ENCODE results near the gene DNM2.
A peak's percentile ranks its signal among the peaks of the same experiment; 100 is the strongest.

DNM2 gene

DNA sequence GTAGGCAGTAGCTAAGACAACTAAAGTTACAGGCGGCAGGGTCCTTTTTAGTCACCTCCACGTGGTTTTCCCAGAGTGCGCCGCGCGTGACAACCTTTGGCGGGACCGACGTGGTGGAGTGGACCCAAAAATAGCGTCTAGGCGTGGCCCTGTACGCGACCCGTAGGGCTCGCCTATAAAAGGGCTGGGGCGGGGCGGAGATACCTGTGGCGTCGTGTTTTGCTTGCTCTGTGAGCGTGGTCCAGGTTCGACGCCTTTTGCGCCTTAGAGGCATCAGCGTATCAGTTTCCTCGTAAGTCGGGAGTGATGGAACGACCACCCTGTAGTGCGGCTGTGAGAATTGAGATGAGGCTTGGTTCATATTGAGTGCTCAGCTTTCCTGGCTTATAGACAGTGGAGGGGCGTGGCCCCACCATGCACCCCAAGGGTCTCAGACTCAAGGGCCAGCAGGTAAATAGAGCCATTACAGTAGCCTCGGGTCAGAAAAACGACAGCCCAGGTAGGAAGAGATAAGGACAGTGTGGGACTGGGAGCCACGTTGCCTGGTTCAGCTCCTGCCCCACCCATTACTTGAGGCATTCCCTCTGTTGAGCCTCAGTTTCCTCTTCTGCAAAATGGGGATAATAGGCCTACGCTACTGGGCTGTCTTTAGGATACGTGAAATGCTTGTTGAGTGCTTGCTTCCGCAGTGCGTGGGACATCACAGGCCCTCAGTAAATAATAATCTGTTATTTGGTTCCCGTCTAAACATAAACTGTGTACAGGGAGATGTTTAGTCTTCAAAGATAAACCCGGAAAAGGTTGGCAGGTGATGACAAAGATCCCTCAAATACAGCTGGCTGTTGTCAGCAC lies 118.8 kb downstream of the DNM2 start (continued):
- TF ChIP-seq, protein P1, sequence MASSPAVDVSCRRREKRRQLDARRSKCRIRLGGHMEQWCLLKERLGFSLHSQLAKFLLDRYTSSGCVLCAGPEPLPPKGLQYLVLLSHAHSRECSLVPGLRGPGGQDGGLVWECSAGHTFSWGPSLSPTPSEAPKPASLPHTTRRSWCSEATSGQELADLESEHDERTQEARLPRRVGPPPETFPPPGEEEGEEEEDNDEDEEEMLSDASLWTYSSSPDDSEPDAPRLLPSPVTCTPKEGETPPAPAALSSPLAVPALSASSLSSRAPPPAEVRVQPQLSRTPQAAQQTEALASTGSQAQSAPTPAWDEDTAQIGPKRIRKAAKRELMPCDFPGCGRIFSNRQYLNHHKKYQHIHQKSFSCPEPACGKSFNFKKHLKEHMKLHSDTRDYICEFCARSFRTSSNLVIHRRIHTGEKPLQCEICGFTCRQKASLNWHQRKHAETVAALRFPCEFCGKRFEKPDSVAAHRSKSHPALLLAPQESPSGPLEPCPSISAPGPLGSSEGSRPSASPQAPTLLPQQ (tag by site-specific recombination; IDR thresholded peaks at IDR 0.05), result peak; percentile 92
- TF ChIP-seq ZNF548 (tag by site-specific recombination; IDR thresholded peaks at IDR 0.05) (no peak), ZXDB (tag by site-specific recombination; IDR thresholded peaks at IDR 0.05) (peak; percentile 76), ZBTB1 (tag by site-specific recombination; IDR thresholded peaks at IDR 0.05) (no peak), ZNF561 (tag by site-specific recombination; IDR thresholded peaks at IDR 0.05; ENCODE audit: borderline replicate concordance) (peak; percentile 67; the same call in 1 of the 2 replicates), MZF1 (tag by site-specific recombination; IDR thresholded peaks at IDR 0.05; ENCODE audit: borderline replicate concordance) (no peak; the same call in 1 of the 2 replicates), GLI2 (tag by site-specific recombination; IDR thresholded peaks at IDR 0.05; ENCODE audit: borderline replicate concordance, low read depth) (no peak), ZNF747 (tag by site-specific recombination; IDR thresholded peaks at IDR 0.05) (no peak), SCRT2 (tag by site-specific recombination; IDR thresholded peaks at IDR 0.05) (peak; percentile 98), ZNF530 (tag by site-specific recombination; IDR thresholded peaks at IDR 0.05; ENCODE audit: low read depth) (no peak), SETDB1 (IDR thresholded peaks at IDR 0.05; ENCODE audit: insufficient read length, low read length) (peak; percentile 98), YY1 (tag by site-specific recombination; IDR thresholded peaks at IDR 0.05) (no peak), ZNF596 (tag by site-specific recombination; IDR thresholded peaks at IDR 0.05) (no peak), REPIN1 (tag by site-specific recombination; IDR thresholded peaks at IDR 0.05; ENCODE audit: low read depth) (no peak), ZNF600 (tag by site-specific recombination; IDR thresholded peaks at IDR 0.05) (no peak), ZNF621 (tag by site-specific recombination; IDR thresholded peaks at IDR 0.05) (no peak), ZNF157 (tag by site-specific recombination; IDR thresholded peaks at IDR 0.05) (no peak), ZNF585B (tag by site-specific recombination; IDR thresholded peaks at IDR 0.05) (no peak), ZFP37 (tag by site-specific recombination; IDR thresholded peaks at IDR 0.05) (no peak)
- TF ChIP-seq, protein P2, sequence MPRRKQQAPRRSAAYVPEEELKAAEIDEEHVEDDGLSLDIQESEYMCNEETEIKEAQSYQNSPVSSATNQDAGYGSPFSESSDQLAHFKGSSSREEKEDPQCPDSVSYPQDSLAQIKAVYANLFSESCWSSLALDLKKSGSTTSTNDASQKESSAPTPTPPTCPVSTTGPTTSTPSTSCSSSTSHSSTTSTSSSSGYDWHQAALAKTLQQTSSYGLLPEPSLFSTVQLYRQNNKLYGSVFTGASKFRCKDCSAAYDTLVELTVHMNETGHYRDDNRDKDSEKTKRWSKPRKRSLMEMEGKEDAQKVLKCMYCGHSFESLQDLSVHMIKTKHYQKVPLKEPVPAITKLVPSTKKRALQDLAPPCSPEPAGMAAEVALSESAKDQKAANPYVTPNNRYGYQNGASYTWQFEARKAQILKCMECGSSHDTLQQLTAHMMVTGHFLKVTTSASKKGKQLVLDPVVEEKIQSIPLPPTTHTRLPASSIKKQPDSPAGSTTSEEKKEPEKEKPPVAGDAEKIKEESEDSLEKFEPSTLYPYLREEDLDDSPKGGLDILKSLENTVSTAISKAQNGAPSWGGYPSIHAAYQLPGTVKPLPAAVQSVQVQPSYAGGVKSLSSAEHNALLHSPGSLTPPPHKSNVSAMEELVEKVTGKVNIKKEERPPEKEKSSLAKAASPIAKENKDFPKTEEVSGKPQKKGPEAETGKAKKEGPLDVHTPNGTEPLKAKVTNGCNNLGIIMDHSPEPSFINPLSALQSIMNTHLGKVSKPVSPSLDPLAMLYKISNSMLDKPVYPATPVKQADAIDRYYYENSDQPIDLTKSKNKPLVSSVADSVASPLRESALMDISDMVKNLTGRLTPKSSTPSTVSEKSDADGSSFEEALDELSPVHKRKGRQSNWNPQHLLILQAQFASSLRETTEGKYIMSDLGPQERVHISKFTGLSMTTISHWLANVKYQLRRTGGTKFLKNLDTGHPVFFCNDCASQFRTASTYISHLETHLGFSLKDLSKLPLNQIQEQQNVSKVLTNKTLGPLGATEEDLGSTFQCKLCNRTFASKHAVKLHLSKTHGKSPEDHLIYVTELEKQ (tag by site-specific recombination; IDR thresholded peaks at IDR 0.05; ENCODE audit: borderline replicate concordance), result no peak; the same call in 1 of the 2 replicates
- TF ChIP-seq, protein P3, sequence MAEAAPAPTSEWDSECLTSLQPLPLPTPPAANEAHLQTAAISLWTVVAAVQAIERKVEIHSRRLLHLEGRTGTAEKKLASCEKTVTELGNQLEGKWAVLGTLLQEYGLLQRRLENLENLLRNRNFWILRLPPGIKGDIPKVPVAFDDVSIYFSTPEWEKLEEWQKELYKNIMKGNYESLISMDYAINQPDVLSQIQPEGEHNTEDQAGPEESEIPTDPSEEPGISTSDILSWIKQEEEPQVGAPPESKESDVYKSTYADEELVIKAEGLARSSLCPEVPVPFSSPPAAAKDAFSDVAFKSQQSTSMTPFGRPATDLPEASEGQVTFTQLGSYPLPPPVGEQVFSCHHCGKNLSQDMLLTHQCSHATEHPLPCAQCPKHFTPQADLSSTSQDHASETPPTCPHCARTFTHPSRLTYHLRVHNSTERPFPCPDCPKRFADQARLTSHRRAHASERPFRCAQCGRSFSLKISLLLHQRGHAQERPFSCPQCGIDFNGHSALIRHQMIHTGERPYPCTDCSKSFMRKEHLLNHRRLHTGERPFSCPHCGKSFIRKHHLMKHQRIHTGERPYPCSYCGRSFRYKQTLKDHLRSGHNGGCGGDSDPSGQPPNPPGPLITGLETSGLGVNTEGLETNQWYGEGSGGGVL (tag by site-specific recombination; IDR thresholded peaks at IDR 0.05), result no peak
- TF ChIP-seq, protein P4, sequence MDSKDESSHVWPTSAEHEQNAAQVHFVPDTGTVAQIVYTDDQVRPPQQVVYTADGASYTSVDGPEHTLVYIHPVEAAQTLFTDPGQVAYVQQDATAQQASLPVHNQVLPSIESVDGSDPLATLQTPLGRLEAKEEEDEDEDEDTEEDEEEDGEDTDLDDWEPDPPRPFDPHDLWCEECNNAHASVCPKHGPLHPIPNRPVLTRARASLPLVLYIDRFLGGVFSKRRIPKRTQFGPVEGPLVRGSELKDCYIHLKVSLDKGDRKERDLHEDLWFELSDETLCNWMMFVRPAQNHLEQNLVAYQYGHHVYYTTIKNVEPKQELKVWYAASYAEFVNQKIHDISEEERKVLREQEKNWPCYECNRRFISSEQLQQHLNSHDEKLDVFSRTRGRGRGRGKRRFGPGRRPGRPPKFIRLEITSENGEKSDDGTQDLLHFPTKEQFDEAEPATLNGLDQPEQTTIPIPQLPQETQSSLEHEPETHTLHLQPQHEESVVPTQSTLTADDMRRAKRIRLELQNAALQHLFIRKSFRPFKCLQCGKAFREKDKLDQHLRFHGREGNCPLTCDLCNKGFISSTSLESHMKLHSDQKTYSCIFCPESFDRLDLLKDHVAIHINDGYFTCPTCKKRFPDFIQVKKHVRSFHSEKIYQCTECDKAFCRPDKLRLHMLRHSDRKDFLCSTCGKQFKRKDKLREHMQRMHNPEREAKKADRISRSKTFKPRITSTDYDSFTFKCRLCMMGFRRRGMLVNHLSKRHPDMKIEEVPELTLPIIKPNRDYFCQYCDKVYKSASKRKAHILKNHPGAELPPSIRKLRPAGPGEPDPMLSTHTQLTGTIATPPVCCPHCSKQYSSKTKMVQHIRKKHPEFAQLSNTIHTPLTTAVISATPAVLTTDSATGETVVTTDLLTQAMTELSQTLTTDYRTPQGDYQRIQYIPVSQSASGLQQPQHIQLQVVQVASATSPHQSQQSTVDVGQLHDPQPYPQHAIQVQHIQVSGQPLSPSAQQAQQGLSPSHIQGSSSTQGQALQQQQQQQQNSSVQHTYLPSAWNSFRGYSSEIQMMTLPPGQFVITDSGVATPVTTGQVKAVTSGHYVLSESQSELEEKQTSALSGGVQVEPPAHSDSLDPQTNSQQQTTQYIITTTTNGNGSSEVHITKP (tag by site-specific recombination; IDR thresholded peaks at IDR 0.05), result no peak; the same call in 1 of the 2 replicates
- TF ChIP-seq, protein P5, sequence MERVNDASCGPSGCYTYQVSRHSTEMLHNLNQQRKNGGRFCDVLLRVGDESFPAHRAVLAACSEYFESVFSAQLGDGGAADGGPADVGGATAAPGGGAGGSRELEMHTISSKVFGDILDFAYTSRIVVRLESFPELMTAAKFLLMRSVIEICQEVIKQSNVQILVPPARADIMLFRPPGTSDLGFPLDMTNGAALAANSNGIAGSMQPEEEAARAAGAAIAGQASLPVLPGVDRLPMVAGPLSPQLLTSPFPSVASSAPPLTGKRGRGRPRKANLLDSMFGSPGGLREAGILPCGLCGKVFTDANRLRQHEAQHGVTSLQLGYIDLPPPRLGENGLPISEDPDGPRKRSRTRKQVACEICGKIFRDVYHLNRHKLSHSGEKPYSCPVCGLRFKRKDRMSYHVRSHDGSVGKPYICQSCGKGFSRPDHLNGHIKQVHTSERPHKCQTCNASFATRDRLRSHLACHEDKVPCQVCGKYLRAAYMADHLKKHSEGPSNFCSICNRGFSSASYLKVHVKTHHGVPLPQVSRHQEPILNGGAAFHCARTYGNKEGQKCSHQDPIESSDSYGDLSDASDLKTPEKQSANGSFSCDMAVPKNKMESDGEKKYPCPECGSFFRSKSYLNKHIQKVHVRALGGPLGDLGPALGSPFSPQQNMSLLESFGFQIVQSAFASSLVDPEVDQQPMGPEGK (tag by site-specific recombination; IDR thresholded peaks at IDR 0.05), result no peak
- TF ChIP-seq, protein P6, sequence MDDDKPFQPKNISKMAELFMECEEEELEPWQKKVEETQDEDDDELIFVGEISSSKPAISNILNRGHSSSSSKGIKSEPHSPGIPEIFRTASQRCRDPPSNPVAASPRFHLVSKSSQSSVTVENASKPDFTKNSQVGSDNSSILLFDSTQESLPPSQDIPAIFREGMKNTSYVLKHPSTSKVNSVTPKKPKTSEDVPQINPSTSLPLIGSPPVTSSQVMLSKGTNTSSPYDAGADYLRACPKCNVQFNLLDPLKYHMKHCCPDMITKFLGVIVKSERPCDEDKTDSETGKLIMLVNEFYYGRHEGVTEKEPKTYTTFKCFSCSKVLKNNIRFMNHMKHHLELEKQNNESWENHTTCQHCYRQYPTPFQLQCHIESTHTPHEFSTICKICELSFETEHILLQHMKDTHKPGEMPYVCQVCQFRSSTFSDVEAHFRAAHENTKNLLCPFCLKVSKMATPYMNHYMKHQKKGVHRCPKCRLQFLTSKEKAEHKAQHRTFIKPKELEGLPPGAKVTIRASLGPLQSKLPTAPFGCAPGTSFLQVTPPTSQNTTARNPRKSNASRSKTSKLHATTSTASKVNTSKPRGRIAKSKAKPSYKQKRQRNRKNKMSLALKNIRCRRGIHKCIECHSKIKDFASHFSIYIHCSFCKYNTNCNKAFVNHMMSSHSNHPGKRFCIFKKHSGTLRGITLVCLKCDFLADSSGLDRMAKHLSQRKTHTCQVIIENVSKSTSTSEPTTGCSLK (tag by site-specific recombination; IDR thresholded peaks at IDR 0.05), result no peak
